LNCAP (cell line): ENCODE results near the gene NR5A1.
A peak's percentile ranks its signal among the peaks of the same experiment; 100 is the strongest.

Source experiments
- TF ChIP-seq, protein P1 (sequence below): fragments of 450-650 bp; IDR thresholded peaks from 2 replicates; pipeline ENCODE4 v1.5.1; 2017; ENCODE audit warnings: mild to moderate bottlenecking

NR5A1 gene

DNA sequence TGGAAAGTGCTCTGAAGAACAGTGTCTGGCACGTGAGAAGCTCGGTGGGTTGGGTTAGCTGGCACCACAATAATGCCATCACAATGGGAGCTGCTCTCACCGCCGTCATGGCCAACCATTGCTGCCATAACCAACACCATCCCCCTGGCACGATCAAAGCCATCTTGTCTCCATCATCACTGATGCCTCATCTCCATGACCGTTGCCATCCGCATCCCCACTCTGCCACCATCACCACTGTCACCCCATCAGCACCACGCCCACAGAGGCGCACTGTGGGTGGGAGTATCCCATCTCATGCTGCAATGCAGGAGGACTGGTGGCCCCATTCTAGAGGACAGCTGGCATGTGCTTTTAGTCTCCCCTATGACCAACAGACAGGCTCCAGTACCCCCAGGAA, 23.7 kb downstream of the NR5A1 start:
- TF ChIP-seq, protein P1, sequence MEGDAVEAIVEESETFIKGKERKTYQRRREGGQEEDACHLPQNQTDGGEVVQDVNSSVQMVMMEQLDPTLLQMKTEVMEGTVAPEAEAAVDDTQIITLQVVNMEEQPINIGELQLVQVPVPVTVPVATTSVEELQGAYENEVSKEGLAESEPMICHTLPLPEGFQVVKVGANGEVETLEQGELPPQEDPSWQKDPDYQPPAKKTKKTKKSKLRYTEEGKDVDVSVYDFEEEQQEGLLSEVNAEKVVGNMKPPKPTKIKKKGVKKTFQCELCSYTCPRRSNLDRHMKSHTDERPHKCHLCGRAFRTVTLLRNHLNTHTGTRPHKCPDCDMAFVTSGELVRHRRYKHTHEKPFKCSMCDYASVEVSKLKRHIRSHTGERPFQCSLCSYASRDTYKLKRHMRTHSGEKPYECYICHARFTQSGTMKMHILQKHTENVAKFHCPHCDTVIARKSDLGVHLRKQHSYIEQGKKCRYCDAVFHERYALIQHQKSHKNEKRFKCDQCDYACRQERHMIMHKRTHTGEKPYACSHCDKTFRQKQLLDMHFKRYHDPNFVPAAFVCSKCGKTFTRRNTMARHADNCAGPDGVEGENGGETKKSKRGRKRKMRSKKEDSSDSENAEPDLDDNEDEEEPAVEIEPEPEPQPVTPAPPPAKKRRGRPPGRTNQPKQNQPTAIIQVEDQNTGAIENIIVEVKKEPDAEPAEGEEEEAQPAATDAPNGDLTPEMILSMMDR: no peak

DNA sequence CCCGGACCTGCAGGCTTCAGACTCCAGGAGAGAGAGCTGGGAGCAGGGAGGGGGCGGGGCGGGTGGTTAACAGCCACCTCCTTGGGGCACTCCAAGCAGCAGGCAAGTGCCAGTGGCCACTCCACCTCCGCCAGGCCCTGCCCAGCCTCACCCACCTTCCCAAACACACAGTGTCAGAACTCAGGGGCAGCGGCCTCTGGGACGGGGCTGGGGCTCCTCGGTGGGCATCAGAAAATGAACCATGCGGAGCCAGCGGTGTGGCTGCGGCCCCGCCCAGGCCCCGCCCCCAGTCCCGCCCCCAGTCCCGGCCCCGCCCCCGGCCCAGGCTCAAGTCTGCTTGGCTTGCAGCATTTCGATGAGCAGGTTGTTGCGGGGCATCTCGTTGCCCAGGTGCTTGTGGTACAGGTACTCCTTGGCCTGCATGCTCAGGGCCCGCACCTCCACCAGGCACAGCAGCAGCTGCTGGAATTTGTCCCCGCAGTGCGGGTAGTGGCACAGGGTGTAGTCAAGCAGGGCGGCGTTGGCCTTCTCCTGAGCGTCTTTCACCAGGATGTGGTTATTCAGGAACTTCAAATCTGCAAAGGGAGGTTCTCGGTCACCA, 24.7 kb downstream of the NR5A1 start:
- TF ChIP-seq, protein P1: no peak

DNA sequence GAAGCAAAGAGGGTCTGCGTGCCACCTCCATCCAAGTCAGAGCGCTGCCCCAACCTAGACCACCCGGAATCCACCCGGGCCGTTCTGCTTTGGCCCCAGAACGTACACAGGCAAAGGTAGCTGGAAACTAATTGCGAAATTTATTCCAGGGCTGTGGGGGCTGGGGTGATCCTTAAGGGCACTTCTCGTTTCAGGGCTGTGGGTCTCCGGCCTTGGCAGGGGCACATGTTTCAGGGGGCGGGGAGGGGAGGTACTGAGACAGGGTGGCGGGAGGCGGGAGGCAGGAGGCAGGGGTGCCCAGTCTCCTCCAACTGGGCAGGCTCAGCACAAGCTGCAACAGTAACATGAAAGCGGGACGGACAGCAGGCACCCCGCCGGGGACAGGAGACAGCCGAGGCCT, 26.1 kb downstream of the NR5A1 start:
- TF ChIP-seq, protein P1: no peak

DNA sequence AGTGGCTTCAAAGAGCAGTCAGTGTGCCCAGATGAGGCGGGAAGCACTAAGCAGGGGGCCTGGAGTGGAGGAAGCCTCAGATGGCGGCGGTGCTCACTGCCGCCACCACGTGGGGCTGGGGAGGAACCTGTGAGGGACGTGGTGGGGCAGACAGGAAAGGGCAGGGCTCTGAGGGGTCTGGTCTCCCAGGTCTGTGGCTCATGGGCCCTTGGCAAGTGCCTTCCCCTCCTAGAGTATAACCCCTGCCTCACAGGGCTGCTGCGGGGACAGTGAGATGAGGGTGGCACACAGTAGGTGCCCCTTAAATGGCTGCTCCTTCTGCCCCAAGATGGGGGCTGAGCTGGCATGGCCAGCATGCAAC, 26.6 kb downstream of the NR5A1 start:
- TF ChIP-seq, protein P1: peak; percentile 41

DNA sequence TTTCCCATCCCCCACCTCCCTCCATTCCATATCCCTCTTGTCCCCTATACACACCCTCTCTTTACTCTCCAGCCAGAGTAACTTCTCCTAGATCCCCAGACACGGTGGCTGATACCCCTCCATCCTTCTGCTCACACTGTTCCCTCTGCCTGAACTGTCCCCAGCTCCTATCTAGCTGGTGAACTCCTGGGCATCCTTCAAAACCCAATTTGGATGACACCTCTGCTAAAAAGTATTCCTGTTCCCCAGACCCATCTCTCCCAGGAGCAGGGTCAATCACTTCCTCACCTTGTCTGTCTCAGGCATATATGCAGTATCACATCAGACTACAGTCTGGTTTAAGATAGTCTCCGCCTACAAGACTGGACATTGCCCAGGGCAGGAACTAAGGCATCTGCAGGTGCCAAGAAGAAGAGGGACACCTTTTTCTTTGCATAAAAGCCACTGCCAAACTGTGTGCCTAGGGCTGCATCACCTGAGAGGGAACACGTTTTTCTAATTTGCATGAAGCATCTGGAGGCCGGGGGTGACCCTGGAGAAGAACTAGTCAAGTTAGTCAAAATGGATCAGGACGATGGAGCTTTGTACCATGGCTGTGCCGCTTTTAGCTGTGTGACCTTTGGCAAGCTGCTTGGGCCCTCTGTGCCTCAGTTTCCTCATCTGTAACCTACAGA, 27.1 kb downstream of the NR5A1 start:
- TF ChIP-seq, protein P1: no peak

DNA sequence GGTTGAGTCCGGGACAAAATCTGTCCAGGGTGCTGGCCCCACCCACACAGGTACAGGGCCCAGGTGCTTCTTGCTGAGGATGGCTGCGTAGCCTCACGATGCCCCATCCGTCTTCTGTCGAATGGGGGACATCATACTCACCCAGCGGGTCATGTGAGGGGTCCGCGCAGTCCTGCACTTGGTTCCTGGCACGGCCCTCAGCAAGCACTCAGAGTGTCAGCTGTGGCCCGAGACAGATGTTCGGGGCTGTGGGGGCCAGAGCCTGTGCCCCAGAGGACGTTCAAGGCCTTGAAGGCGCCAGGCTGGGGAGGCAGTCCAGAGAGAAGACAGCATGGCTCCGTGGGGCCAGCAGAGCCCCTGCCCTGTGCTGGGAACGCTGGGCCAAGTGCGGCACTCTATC, 27.8 kb downstream of the NR5A1 start:
- TF ChIP-seq, protein P1: no peak

DNA sequence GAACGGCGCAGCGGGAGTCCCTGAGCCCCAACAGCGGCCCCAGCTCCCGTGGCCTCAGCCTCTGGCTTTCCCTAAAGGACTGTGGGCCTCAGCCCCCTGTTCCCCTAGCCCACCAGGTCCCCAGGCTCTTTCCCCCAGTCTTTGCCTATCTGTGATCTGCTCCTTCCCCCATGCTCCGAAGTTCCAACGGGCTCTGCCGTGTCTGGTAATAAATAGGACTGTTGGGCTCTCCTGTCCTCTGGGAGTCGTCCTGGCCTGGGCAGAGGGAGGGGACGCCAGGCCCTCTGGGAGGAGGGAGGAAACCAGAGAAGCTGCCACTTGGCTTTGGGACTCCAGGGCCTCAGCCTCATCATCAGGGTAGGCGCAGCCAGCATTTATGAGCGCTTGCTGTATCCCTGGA, 28.8 kb downstream of the NR5A1 start:
- TF ChIP-seq, protein P1: no peak
